ENCODE data around the gene CMSS1.

The CMSS1 gene

GRCh38 chr3:99903869-99904268 lies 86.2 kb downstream of the CMSS1 start:
- no peak overlapping the region for H3K4me3 ChIP-seq (ENCODE audit: low read length)
- DNase-seq (ENCODE audit: low read depth), result peak; percentile 39
- no peak for TF ChIP-seq CTCF (IDR thresholded peaks at IDR 0.05; ENCODE audit: insufficient read depth, low read depth, low read length, missing control alignments)

GRCh38 chr3:99907959-99908544 lies 90.4 kb downstream of the CMSS1 start:
- TF ChIP-seq CTCF (IDR thresholded peaks at IDR 0.05; ENCODE audit: insufficient read depth, low read depth, low read length, missing control alignments), result no peak
- DNase-seq (ENCODE audit: low read depth), result no peak
- no peak overlapping the region for H3K4me3 ChIP-seq (ENCODE audit: low read length)

- DNase-seq (ENCODE audit: low read depth), result peak; percentile 94
- H3K4me3 ChIP-seq (ENCODE audit: low read length), result no peak overlapping the region
- TF ChIP-seq CTCF (IDR thresholded peaks at IDR 0.05; ENCODE audit: insufficient read depth, low read depth, low read length, missing control alignments), result no peak
Measured at GRCh38 chr3:99909714-99910495, 92.2 kb downstream of the CMSS1 start.

- TF ChIP-seq CTCF (IDR thresholded peaks at IDR 0.05; ENCODE audit: insufficient read depth, low read depth, low read length, missing control alignments), result no peak
- no peak overlapping the region for H3K4me3 ChIP-seq (ENCODE audit: low read length)
- DNase-seq (ENCODE audit: low read depth), result no peak
Measured at GRCh38 chr3:99910752-99911290, 93.2 kb downstream of the CMSS1 start.

- TF ChIP-seq CTCF (IDR thresholded peaks at IDR 0.05; ENCODE audit: insufficient read depth, low read depth, low read length, missing control alignments), result no peak
- H3K4me3 ChIP-seq (ENCODE audit: low read length), result no peak overlapping the region
- DNase-seq (ENCODE audit: low read depth), result no peak
Measured at GRCh38 chr3:99911433-99911832, 93.8 kb downstream of the CMSS1 start.

- no peak overlapping the region for H3K4me3 ChIP-seq (ENCODE audit: low read length)
- TF ChIP-seq CTCF (IDR thresholded peaks at IDR 0.05; ENCODE audit: insufficient read depth, low read depth, low read length, missing control alignments), result no peak
- no peak for DNase-seq (ENCODE audit: low read depth)
Measured at GRCh38 chr3:99915906-99916432, 98.3 kb downstream of the CMSS1 start.

All from epithelial cell of esophagus (primary cell).